HG03342 (cell line): Measurements from ENCODE around the gene XCR1.
"Not testable (repeated sequence)": the region's sequence is repeated elsewhere in the genome, so short reads cannot be mapped to it uniquely, and the experiment has no call there.

Source experiments
- ATAC-seq: cut with Tn5 transposase; IDR thresholded peaks from one replicate; pipeline ENCODE4 v1.9.1; 2021; ENCODE audit warnings: mild to moderate bottlenecking, moderate library complexity; ENCODE audit not compliant: unreplicated experiment

The XCR1 gene, protein sequence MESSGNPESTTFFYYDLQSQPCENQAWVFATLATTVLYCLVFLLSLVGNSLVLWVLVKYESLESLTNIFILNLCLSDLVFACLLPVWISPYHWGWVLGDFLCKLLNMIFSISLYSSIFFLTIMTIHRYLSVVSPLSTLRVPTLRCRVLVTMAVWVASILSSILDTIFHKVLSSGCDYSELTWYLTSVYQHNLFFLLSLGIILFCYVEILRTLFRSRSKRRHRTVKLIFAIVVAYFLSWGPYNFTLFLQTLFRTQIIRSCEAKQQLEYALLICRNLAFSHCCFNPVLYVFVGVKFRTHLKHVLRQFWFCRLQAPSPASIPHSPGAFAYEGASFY

DNA sequence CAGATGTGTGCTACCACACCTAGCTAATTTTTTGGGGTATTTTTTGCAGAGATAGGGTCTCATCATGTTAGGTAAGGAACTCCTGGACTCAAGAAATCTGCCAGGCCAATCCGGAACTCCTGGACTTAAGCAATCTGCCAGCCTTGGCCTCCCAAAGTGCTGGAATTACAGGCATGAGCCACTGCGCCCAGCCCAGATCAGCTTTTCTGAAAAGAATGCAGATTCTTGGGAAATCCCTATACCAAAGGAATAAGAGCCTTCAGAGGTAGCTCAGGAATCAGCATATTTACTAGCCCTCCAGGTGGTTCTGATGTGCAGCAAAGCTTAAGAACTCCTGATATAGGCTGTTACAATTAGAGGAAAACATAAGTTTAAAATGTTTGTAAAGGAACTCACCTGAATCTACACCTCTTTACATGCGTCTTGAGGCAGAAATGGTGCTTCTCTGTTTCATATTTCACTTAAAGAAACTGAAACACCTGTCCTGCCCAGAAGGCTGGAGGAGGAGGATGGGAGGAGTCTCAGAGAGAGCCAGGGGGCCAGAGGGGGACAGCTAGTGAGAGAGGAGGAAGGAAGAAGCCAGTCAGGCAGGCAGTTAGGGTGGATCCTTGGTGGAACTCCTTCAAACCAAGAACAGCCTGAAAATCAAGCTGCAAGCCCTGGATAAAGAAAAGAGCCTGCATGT lies at the start of gene XCR1:
XCR1 (minus strand) TSS at position 463 of the 685 bp plus-strand sequence. CDS start 5,536 bp downstream, outside the sequence.
- ATAC-seq, result no peak

DNA sequence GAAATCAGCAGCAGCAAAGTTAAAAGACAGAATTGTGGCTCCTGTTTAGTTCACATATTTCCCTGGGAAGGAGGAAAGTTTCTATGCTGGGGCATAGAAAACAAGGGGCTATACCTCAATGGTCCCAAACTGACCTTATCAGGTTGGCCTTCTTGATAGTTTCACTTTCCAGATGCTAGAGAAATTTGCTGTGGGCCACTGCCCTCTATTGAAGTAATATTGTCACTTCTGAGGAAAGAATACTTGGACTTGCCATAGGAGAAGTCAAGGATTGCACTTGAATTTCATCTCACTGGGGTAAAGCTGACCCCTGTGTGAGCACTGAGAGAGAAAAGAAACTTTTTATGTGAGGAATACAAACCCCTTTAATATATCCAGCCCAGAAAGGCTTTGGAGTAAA lies 49.3 kb upstream of the XCR1 start:
- ATAC-seq, result no peak

DNA sequence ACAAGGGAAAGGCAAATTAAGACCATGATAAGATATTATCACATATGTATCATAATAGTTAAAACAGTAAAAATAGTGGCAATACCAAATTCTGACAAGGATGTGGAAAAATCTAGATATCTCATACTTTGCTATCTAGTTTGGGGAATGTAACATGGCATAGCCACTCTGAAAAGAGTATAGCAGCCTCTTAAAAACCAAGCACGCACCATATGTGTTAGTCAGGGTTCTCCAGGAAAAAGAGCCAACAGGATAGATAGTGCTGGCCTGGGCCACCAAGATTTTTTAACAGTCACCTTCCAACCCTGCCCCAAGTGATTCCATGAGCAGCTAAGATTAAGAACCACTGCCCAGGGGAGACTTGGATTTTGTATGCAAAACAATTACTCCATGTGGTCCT lies 48.5 kb upstream of the XCR1 start:
- ATAC-seq, result no peak

DNA sequence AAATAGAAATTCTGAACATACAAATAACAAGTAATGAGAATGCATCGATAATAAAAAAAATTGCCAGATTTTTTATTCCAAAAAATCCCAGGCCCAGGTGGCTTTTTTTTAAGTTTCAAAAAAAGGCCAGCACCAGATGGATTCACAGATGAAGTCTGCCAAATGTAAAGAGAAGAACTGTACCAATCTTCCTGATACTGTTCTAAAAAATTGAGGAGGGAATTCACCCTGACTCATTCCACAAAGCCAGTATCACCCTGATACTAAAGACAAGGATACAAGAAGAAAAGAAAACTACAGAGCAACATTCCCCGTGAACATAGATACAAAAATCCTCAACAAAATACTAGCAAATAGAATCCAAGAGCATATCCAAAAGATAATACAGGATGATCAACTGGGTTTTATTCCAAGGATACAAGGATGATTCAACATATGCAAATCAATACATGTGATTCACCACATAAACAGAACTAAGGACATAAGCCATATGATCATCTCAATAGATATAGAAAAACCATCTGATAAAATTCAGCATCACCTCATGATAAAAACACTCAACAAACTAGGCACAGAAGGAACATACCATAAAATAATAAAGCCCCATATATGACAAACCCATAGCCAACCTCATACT lies 44.1 kb upstream of the XCR1 start:
- ATAC-seq, result no peak

DNA sequence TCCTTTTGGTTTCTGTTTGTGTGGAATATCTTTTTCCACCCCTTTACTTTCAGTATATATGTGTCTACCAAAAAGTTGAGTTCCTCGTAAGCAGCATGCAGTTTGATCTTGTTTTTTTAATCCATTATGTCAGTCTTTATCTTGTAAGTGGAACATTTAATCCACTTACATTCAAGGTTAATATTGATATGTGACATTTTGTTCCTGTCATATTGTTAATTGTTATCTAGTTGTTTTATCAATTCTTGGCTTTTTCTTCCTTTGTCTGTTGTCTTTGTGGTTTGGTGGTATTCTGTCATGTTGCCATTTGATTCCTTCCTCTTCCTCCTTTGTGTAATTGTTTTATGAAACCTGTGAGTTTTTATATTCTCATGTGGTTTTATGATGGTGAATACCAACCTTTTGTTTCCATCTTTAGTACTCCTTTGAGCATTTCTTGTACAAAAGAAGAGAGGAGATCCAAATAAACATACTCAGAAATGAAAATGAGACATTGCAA lies 43.4 kb upstream of the XCR1 start:
- no peak for ATAC-seq

DNA sequence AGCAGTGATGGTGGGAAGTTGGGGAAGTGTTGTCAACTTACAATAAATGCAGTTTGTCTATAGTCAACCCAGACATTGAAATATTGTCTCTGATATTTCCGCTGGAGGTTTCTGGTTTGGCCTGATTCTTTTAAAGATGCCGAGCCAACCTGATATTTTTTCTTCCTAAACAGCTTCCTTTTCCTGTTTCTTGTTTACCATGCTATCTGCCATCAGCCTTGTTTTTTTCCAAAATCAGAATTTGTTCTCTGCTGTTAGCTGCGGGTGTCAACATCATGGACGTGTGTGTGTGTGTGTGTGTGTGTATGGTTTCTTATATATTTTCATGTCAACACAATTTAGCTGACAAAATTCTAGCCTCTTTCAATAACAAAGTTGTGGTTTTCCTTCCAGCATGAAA lies 41.2 kb upstream of the XCR1 start:
- ATAC-seq, result no peak

DNA sequence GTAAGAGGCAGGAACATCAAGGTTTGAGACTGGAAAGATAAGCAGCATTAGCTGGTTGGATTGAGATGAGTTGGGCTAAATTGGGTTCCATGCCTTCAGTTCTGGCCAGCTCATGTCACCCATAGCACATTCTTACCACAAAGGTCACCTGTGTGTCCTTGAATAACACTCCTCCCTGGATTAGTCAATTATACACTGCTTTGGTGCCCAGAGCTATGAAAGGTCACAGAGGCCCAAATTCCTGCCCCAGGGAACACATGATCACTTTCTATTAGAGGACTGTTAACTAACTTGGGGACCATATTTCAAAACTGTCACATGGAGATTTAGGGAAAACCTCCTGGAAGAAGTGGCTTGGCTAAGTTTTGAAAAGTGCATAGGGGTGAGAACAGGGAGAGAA lies 40.1 kb upstream of the XCR1 start:
- no peak for ATAC-seq

DNA sequence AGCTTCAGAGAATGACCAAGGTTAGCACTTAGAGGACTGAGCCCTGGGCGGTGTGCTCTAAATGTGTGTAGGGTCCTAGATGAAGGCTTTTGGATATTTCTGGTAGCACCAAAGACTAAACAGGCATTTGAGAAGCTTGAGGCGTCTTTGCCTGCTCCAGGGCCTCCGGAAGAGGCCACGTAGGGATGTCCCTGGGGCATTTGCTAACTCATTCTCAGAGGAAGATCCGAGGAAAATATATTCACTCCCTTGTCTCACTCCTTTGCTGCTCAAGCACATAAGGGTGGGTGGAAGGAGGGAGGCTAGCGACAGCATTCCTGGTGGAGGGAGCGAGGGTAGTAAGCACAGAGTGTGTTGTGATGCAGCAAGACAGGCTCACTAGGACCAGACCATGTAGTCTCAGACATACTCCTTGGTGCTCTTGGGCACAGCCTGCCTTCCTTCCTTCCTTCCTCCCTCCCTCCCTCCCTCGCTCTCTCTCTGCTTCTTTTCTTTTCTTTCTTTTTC lies 38.5 kb upstream of the XCR1 start:
- no peak for ATAC-seq

DNA sequence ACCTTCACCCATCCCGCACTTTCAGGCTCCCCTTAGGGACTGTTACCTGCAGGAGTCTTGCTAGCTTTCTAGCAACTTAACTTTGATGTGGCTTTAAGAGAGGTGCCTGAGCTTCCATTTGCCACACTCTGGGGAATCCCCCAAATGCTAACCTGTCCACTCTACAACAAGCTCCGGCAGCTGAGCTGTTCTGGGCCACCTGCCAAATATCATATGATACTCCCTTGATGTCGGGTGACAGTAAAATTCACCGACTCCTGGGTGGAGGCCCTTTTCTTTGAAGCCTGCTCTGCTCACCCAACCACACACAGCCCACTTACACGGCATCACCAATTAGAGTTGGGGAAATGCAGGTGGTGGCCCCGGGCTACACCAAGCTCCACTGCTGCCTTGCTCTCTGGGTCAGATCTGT lies 38.0 kb upstream of the XCR1 start:
- no peak for ATAC-seq

DNA sequence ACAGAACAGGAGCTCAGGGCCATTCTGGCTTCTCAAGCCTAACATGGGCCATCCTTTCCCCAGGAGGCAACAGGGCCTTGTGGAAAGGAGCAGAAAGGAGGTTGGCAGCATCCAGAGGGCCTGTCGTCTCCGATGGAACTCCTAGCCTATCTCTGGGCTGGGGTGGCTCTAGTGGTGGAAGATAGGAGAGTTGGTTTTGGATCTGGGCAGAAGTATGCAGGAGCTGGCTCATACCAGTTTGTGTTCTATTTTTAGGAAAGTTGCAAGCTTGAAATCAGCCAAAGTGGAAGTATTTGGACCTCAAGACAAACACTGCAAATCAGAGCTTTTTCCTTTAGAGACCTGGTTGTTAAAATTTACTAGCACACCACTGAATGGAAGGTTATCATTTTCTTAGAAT lies 35.4 kb upstream of the XCR1 start:
- no peak for ATAC-seq

DNA sequence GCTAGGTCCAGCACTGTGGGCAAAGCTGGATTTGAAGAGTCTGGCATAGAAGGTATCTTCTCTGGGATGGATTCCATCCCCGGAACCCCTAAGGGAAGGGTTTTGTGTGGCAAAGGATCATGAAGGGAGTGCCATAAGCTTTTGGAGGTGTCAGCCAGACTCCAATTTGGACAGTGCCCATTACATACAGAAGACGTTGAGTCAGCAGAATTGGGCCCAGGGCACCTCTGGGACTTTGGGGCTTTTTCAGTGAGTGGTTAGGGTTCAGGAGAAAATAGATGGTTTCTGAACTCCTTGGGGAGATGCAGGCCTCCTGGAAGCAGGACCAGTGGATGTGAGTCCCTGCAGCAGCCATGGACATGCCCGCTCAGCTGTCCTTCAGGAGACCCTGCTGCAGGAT lies 34.6 kb upstream of the XCR1 start:
- no peak for ATAC-seq

DNA sequence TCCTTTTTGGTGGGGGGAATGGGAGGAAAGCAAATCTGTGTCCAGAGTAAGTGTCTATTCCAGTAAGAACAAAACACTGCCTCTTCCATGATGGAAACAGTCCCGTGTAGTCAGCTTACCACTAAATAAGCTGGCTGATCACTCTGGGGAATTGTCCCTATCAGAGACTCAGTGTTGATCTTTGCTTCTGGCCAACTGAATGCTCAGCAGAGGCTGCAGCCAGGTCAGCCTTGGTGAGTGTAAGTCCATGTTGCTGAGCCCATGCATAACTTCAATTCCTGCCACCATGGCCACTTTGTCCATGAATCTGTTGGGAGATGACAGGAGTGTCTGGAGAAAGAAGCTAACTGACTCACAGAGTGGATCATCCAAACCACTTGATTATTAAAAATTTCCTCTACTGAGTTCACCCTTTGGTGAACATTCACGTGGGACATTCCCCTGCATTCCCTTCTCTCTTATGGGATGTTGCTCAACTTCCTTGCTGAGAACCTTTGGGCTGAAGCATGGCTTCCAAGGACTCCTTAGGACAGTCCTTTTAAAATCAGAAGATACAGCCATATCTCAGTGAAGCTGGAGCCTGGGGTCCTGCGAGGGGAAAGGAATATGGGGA lies 33.9 kb upstream of the XCR1 start:
- no peak for ATAC-seq

DNA sequence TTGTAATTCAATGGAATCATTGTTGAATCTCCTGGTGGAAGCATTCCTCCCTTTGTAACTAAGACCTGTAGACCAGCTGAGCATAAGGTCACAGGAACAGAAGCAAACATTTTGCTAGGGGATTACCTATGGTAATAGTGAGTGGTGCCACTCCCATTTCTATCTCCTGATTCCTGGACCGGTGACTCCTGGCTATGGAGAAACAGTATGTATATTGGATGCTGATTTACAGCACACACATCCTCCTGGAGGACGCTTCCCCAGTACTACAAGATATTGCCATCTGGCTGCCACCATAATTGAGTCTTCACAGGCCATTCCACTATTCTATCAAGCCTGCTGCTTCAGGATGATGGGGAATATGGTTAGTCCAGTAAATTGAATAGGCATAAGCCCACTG lies 33.3 kb upstream of the XCR1 start:
- ATAC-seq, result no peak

DNA sequence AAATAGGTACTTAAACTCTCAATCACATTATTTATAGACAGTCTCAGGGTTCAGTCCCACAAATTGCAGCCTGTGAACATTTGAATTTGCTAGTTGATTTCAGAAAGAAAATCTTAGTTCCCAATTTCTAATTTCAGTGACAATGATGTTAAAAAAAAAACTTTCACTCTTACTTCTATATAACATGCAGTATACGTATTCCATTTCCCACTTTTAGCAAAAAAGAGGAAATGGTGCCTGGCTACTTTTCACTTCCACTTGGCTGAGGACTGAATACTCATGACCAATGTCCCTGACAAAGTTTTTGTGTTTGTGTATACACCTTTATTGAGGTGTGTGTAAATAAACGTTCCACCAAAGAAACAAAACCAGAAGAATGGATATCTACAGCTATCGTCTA lies 32.1 kb upstream of the XCR1 start:
- ATAC-seq, result no peak

DNA sequence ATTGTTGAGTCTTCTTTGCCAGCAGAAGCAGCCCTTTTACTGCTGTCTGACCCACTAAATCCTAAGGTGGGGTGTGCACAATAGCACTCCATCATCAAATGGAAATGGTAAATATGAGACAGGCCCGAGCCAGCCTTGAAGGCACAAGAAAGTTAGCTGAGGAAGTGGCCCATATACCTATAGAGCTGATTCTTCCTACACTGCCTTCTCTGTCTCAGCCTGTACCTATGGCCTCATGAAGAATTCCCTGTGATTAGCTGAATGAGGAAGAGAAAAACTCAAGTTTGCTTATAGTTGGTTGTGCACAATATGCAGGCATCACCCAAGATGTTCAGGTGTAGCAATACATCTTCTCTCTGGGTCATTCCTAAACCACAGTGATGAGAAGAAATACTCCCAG lies 31.7 kb upstream of the XCR1 start:
- ATAC-seq, result no peak

DNA sequence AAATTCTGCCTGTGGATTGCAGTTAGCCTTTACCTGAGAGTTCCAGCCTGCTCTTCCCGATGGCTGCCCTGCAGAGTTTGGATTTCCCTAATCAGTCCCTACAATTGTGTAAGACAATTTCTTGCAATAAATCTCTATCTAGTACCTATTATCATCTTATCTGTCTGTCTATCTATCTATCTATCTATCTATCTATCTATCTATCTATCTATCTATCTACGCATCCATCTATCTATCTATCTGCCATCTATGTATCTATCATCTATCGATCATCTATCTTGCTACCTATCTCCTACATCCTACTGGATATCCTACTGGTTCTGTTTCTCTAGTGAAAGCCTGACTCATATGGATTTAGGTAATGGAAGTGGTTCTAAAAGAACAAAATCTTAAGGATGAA lies 30.4 kb upstream of the XCR1 start:
- no peak for ATAC-seq

DNA sequence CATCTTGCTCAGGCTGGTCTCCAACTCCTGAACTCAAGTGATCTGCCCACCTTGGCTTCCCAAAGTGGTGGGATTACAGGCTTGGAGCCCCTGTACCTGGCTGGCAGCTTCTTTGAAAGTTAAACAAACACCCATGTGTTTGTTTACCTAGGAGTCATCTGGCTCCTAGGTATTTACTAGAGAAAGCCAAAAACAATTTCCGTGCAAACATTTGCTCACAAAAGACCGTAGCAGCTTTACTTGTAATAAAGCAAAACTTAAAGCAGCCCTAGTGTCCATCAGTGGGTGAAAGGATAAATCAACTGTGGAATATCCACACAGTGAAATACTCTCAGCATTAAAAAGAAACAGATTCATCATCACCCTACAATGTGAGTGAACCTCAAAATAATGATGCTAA lies 29.4 kb upstream of the XCR1 start:
- no peak for ATAC-seq

DNA sequence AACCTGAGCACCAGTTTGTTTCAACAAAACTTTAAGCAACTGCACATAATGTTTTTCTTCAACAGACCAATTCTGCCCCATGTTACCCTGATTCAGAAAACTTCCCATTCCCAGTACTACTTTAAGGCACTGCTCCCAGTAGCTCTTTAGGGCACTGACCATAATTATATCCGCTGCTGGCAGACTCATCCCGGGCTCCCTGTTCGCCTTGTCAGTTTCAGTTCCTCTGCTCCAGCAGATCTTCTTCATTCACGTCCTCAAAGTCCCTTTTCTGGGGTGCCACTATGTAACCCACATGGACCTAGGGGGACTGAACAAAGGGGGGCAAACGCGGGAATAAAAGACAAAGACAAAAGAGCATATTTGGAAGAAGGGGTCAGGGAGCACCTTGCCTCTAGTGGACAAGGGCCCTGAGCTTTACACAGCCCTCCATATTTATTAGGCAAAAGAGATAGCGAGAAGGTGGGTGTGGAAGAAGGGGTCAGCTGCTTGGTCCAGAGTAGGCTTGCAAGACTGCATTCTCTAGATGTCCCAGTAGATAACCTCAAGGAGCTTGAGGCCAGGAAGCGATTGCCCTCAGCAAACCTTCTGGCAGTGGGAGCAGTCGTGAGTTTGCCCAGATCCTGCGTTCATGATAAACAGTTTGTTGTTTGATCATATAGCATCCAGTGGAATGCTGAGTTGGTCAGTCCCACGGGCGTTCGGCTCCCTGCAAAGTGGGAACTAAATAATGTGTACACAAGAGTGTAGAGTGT lies 26.7 kb upstream of the XCR1 start:
- ATAC-seq, result not testable (repeated sequence)

DNA sequence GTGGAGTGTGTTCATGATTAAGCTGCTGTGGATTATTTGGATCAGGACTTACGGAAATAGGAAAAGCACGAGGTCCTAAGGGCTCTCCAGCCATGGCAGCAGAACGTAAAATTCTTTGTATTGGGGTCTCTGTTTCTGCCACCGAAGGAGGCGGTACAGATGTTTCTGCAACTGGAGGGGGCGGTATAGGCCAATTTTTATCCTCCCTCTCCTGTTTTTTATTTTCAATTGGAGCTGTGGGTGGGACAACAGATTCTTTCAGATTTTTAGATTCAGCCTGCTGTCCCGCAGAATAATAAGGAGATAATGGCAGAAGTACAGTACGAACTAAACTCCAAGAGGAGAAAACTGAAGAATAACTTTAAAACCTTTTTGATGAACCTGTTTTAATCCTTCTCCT lies 26.0 kb upstream of the XCR1 start:
- not testable (repeated sequence) for ATAC-seq

DNA sequence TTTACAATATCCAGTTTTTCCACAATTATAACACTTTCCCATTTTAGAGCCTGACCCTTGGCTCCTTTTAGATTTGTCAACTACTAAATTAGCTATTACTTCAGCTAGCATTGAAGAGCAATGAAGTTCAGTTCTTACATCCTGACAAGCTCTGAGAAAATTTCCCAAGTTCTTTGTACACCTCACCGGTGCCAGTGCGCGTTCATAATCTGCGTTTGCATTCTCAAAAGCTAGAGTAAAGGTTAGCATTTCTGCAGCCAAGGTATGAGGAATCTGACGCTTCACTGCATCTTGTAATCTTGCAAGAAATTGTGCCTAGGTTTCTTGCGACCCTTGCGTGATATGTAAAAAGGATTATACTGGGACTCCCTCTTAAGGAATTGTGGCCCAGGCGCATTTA lies 25.2 kb upstream of the XCR1 start:
- ATAC-seq, result no peak

DNA sequence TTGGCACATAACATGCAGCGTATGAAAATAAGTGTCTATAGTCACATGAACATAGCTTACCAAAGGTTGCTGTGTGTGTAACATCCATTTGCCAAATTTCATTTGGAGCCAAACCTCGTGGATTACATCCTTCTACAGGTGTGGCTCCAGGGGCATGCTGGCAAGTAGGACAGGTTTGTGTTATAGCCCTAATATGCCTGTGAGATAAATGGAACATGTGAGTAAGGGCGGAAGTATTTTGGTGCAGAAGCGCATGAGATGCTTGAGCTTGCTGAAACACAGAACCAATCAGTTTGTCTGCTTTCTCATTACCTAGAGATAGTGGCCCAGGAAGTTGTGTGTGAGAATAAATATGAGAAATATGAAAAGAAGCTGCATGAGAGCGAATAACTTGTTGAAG lies 21.8 kb upstream of the XCR1 start:
- no peak for ATAC-seq
